ENCODE data around the gene ANLN.
"Not testable (repeated sequence)": the region's sequence is repeated elsewhere in the genome, so short reads cannot be mapped to it uniquely, and the experiment has no call there.

Gene ANLN

DNA sequence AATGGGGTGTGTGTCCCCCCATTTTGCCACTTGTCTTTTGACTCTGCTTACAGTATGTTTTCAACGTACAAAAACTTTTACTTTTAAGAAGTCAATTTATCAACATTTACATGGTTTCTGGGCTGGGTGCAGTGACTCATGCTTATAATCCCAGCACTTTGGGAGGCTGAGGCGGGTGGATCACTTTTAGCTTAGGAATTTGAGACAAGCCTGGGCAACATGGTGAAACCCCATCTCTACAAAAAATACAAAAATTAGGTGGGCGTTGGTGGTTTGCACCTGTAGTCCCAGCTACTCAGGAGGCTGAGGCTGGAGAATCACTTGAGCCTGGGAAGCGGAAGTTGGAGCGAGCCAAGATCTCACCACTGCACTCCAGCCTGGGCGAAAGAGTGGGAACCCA, 107.5 kb downstream of the ANLN start:
- not testable (repeated sequence) for H3K4me1 ChIP-seq (ENCODE audit: control insufficient read depth, insufficient read depth, low read length); H3K4me3 ChIP-seq (ENCODE audit: low read depth, low read length); H3K27me3 ChIP-seq (ENCODE audit: control insufficient read depth, insufficient read depth, low read length); H3K36me3 ChIP-seq (ENCODE audit: control insufficient read depth, insufficient read depth, low read length); H3K9me3 ChIP-seq (ENCODE audit: control insufficient read depth, insufficient read depth, low read length); H3K9ac ChIP-seq (ENCODE audit: low read depth, low read length)

DNA sequence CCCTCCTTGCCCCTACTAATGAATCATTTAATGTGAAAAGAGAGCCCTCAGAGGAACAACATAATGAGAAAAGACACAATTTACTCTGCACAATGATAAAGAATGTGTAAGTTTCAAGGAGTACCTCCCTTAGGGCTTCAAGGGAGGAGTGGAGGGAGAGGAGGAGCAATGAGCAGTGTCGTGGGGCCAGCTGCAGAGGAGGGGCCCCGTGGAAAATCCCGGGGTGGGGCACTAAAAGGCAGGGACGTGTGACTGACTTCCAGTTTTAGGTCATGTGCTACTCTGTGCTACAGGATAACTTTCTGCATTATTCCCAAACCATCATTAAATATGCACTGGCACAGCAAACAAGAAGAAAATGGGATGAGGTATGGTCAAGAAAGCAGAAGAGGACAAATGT, 108.1 kb downstream of the ANLN start:
- no peaks in the 10 kb centered on the region for H3K9me3 ChIP-seq (ENCODE audit: control insufficient read depth, insufficient read depth, low read length)

More for the DNA sequence above, 108.1 kb downstream of the ANLN start:
- no peaks in the 10 kb centered on the region for H3K4me1 ChIP-seq (ENCODE audit: control insufficient read depth, insufficient read depth, low read length)
- no peak overlapping the region for H3K4me3 ChIP-seq (ENCODE audit: low read depth, low read length)
- H3K27me3 ChIP-seq (ENCODE audit: control insufficient read depth, insufficient read depth, low read length) = no peaks in the 10 kb centered on the region
- no peaks in the 10 kb centered on the region for H3K36me3 ChIP-seq (ENCODE audit: control insufficient read depth, insufficient read depth, low read length)
- H3K9ac ChIP-seq (ENCODE audit: low read depth, low read length) = no peak overlapping the region

Measured in iPS-15b (cell line).